PC-9 (cell line): ENCODE measurements around the gene IFNB1.

ENCODE experiments used
- CTCF ChIP-seq: fragments of 200-600 bp; sonication (generic); conservative IDR thresholded peaks from 2 replicates; pipeline ENCODE4 v1.6.1; 2017; ENCODE audit warnings: mixed run types, antibody characterized with exemption, mild to moderate bottlenecking, moderate library complexity
- EZH2 ChIP-seq: fragments of 200-600 bp; sonication (generic); IDR thresholded peaks from 2 replicates; pipeline ENCODE4 v1.8.0; 2017; ENCODE audit warnings: antibody characterized with exemption, low read depth

GRCh38 chr9:21121079-21121478, 43.3 kb upstream of the IFNB1 start:
- TF ChIP-seq CTCF (no peak), EZH2 (no peak)
